ENCODE measurements around the gene SMIM15. TPM values are rescaled to one million over a fixed set of nuclear protein-coding genes. Genes with fewer than 3 reads are reported as not detected.

Gene SMIM15
- total and polyA plus RNA-seq, 7 donors = 7.0 to 48.7 (median 16.2) TPM

GRCh38 chr5:61114441-61114840, 47.8 kb downstream of the SMIM15 start:
- no peaks in the 10 kb centered on the region for H3K4me1 ChIP-seq
- no peaks in the 10 kb centered on the region for H3K9me3 ChIP-seq
- no peaks in the 10 kb centered on the region for H3K27me3 ChIP-seq (ENCODE audit: insufficient read depth in 3 of 3, low read length in 2 of 3)
- ATAC-seq (no peak), DNase-seq (no peak)
- intact Hi-C loops (cut with DNase I) = no loop called here
- no peak overlapping the region for H3K27ac ChIP-seq
- H3K36me3 ChIP-seq (ENCODE audit: insufficient read depth in 1 of 2, low read depth in 1 of 2) = no peaks in the 10 kb centered on the region
- no peak overlapping the region for H3K4me3 ChIP-seq
- WGBS, 3 donors = 27 to 81% (median 68%) methylated on average over 1 of the region's 1 CpG
- TF ChIP-seq CTCF (IDR thresholded peaks at IDR 0.05) = no peak

Other genes starting within 250 kb of the SMIM15 start
- gene ERCC8, start 217.4 kb downstream of the SMIM15 start, total RNA-seq = 1 to 10 TPM; 2.9 to 5.1 (median 3.8) TPM
- 1 to 10 TPM; 4.7 to 7.6 (median 6.2) TPM for gene ERCC8, start 217.4 kb downstream of the SMIM15 start, polyA plus RNA-seq
- 10 to 100 TPM; 32.1 to 57.4 (median 41.3) TPM for gene NDUFAF2, start 217.3 kb downstream of the SMIM15 start, total RNA-seq
- 10 to 100 TPM; 71.1 to 87.2 (median 86.7) TPM for gene NDUFAF2, start 217.3 kb downstream of the SMIM15 start, polyA plus RNA-seq
- 1 to 10 TPM; 2.4 to 6.3 (median 4.2) TPM for gene ZSWIM6, start 169.8 kb upstream of the SMIM15 start, total RNA-seq
- gene ZSWIM6, start 169.8 kb upstream of the SMIM15 start, polyA plus RNA-seq = 1 to 10 TPM; 1.4 to 5.8 (median 2.0) TPM